ENCODE results near the gene PHF21B.
A peak's percentile ranks its signal among the peaks of the same experiment; 100 is the strongest.
"Not testable (repeated sequence)": the region's sequence is repeated elsewhere in the genome, so short reads cannot be mapped to it uniquely, and the experiment has no call there.

PHF21B gene

GRCh38 chr22:44860311-44860710, 149.5 kb downstream of the PHF21B start:
- Histone ChIP-seq H3K36me3 (no peaks in the 10 kb centered on the region), H3K27ac (no peak overlapping the region), H3K4me1 (no peaks in the 10 kb centered on the region), H3K4me3 (no peak overlapping the region), H3K27me3 (peaks cover 0 to 2% of the 10 kb centered on the region in 2 donors), H3K9me3 (no peaks in the 10 kb centered on the region)
- TF ChIP-seq, protein P1, sequence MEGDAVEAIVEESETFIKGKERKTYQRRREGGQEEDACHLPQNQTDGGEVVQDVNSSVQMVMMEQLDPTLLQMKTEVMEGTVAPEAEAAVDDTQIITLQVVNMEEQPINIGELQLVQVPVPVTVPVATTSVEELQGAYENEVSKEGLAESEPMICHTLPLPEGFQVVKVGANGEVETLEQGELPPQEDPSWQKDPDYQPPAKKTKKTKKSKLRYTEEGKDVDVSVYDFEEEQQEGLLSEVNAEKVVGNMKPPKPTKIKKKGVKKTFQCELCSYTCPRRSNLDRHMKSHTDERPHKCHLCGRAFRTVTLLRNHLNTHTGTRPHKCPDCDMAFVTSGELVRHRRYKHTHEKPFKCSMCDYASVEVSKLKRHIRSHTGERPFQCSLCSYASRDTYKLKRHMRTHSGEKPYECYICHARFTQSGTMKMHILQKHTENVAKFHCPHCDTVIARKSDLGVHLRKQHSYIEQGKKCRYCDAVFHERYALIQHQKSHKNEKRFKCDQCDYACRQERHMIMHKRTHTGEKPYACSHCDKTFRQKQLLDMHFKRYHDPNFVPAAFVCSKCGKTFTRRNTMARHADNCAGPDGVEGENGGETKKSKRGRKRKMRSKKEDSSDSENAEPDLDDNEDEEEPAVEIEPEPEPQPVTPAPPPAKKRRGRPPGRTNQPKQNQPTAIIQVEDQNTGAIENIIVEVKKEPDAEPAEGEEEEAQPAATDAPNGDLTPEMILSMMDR (IDR thresholded peaks at IDR 0.05), result no peak
- intact Hi-C loops (cut with DNase I; ENCODE audit: low total_unique reads), result no loop called here
- no peak for DNase-seq

- intact Hi-C loops (cut with DNase I; ENCODE audit: low total_unique reads), result no loop called here
Measured at GRCh38 chr22:44859641-44860040, 150.2 kb downstream of the PHF21B start.

GRCh38 chr22:44858819-44859218, 151.0 kb downstream of the PHF21B start:
- H3K27ac ChIP-seq; H3K36me3 ChIP-seq; H3K4me1 ChIP-seq; H3K4me3 ChIP-seq; DNase-seq; H3K27me3 ChIP-seq; intact Hi-C loops (cut with DNase I; ENCODE audit: low total_unique reads); H3K9me3 ChIP-seq: not testable (repeated sequence)

More at GRCh38 chr22:44859641-44860040, 150.2 kb downstream of the PHF21B start:
- no peaks in the 10 kb centered on the region for H3K4me1 ChIP-seq
- peaks cover 0 to 2% of the 10 kb centered on the region in 2 donors for H3K27me3 ChIP-seq
- H3K27ac ChIP-seq, result no peak overlapping the region
- no peaks in the 10 kb centered on the region for H3K9me3 ChIP-seq
- TF ChIP-seq, protein P1 (IDR thresholded peaks at IDR 0.05), result no peak
- no peaks in the 10 kb centered on the region for H3K36me3 ChIP-seq
- DNase-seq, result no peak
- no peak overlapping the region for H3K4me3 ChIP-seq

GRCh38 chr22:44855855-44856254, 153.9 kb downstream of the PHF21B start:
- H3K4me1 ChIP-seq, result no peaks in the 10 kb centered on the region
- DNase-seq, result peak in 1 of 2 donors; percentile 17
- TF ChIP-seq, protein P1 (IDR thresholded peaks at IDR 0.05), result no peak
- peaks cover 0 to 2% of the 10 kb centered on the region in 2 donors for H3K27me3 ChIP-seq
- H3K4me3 ChIP-seq, result no peak overlapping the region
- no peaks in the 10 kb centered on the region for H3K36me3 ChIP-seq
- no peaks in the 10 kb centered on the region for H3K9me3 ChIP-seq
- intact Hi-C loops (cut with DNase I; ENCODE audit: low total_unique reads), result no loop called here
- no peak overlapping the region for H3K27ac ChIP-seq

DNA sequence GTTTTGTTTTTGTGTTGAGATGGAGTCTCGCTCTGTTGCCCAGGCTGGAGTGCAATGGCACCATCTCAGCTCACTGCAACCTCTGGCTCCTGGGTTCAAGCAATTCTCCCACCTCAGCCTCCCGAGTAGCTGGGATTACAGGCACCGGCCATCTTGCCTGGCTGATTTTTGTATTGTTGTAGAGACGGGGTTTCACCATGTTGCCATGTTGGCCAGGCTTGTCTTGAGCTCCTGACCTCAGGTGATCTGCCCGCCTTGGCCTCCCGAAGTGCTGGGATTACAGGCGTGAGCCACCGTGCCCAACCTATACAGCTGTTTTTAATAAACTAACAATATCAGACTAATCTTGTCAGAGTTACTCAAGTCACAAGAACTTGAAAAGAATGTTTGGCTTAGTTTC, 155.2 kb downstream of the PHF21B start:
- H3K27me3 ChIP-seq; H3K27ac ChIP-seq; H3K9me3 ChIP-seq; H3K4me3 ChIP-seq; intact Hi-C loops (cut with DNase I; ENCODE audit: low total_unique reads); H3K4me1 ChIP-seq; H3K36me3 ChIP-seq: not testable (repeated sequence)
- DNase-seq, result peak in 1 of 2 donors; percentile 9

GRCh38 chr22:44850946-44851345, 158.9 kb downstream of the PHF21B start:
- Histone ChIP-seq H3K27ac (no peak overlapping the region), H3K27me3 (peaks cover 0 to 6% of the 10 kb centered on the region in 2 donors), H3K36me3 (peaks cover 0 to 14% (median 0%) of the 10 kb centered on the region in 3 donors), H3K4me3 (no peak overlapping the region), H3K4me1 (no peaks in the 10 kb centered on the region), H3K9me3 (no peaks in the 10 kb centered on the region)
- peak in 1 of 2 donors; percentile 20 for DNase-seq
- intact Hi-C loops (cut with DNase I; ENCODE audit: low total_unique reads), result no loop called here
- TF ChIP-seq, protein P1 (IDR thresholded peaks at IDR 0.05), result no peak

All from tibial artery (tissue), 4 donors.